A673 (cell line): ENCODE measurements around the gene GDF15.
"Not testable (repeated sequence)": the region's sequence is repeated elsewhere in the genome, so short reads cannot be mapped to it uniquely, and the experiment has no call there.

Source experiments
- CTCF ChIP-seq: fragments of 300-800, 200-600 bp; sonication (generic); conservative IDR thresholded peaks from 2 replicates; pipeline ENCODE4 v1.5.1; 2017; ENCODE audit warnings: low read depth, mild to moderate bottlenecking, antibody characterized with exemption, low read length, moderate library complexity, mixed read lengths
- EZH2 ChIP-seq: fragments of 200-600 bp; sonication (generic); IDR thresholded peaks from 2 replicates; pipeline ENCODE4 v1.6.1; 2017; ENCODE audit warnings: borderline replicate concordance, low read depth, mild to moderate bottlenecking, mixed read lengths, antibody characterized with exemption, low read length; ENCODE audit not compliant: poor library complexity, severe bottlenecking

DNA sequence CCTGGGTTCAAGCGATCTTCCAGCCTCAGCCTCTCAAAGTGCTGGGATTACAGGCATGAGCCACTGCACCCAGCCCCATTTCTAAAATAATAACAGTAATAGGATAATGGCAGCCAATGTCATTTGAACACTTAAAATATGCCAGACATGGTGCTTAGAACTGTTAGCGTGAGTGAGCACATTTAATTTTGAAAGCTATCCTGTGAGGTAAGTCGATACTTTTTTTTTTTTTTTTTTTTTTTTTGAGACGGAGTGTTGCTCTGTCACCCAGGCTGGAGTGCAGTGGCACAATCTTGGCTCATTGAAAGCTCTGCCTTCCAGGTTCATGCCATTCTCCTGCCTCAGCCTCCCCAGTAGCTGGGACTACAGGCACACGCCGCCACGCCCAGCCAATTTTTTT lies 31.2 kb upstream of the GDF15 start:
- not testable (repeated sequence) for TF ChIP-seq CTCF, EZH2
